ENCODE data around the gene GRPR.
"Not testable (repeated sequence)": the region's sequence is repeated elsewhere in the genome, so short reads cannot be mapped to it uniquely, and the experiment has no call there.

The GRPR gene

DNA sequence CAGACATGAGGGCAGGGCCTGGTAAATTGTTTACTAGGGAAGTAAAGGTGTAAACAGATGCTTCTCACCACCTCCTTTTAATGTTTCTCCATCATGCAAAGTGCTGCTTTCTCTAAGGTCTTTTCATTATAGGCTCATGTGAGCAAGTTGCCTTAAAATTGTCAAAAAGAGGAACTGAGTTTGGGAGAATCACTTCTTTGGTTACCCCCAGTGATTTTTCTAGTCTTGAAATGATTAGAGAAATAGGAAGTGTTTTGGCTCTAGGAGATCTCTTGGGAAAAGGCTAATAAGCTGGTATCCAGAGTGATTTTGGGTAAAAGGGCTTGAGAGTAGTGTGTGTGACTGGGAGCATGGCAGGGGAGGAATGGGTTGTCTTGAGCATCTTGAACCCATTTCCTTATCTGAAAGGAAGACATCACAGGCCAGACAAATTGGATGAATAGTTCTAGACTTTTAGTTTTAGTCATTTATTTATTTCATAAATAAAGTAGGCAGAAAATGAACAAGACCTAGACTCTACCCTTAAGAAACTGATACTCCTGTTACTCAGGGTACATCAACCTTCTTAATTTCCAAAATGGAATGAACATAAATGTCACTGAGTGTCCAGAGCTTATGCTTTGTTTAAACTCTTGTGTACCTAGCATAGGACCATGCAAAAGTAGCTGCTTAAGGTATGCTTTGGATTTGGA lies 14.2 kb downstream of the GRPR start:
- no peak for DNase-seq (ENCODE audit: low read depth)

DNA sequence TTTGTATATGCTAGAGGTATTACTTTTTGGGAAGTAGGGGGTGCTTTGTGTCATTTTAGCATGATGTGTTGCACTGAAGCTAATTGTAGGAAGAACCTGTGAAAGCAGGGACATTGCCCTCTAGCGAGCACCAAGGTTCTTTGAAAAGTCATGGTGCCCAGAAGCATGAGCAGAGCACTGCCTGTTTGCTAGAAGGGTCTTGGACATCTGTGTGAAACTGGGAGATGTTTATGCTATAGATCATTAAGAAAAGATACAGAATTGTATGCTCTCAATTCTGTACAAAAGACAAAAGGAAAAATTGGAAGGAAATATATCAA lies 14.7 kb downstream of the GRPR start:
- no peak for DNase-seq (ENCODE audit: low read depth)

DNA sequence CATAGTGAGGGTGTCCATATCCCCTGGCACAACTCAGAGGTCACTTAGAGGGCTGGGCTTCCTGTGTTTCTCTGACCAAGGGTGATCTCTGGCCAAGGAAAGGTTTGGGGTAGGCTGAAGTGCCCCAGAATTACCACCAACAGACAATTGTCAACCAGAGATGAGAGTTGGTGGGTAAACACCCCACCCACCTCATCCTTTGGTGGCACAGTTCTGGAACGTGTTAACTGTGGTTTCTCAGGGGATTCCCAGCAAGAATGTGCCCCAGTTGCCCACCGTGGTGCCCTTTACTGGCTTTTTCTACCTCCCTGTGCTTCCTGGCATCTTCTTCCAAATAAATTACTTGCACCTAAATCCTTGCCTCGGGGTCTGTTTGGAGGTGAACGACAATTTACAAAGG lies 17.1 kb downstream of the GRPR start:
- no peak for DNase-seq (ENCODE audit: low read depth)

DNA sequence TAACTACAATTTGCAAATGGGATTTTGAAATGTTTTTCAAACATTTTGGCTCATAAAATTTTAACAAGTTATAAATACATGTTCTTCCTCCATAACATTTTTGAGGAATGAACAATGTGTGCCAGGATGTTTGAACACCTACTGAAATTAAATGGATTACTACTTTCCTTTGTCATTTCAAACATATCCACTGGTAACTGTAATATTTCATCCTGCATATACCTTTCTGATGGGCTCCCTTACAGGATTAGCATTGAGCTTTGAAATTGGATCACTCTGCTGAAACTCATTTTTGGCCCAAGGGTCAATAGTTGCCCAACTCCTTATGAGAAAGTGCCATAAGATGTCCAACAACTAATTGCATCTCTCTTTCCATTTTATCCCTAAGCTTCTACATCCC lies 17.6 kb downstream of the GRPR start:
- no peak for DNase-seq (ENCODE audit: low read depth)

DNA sequence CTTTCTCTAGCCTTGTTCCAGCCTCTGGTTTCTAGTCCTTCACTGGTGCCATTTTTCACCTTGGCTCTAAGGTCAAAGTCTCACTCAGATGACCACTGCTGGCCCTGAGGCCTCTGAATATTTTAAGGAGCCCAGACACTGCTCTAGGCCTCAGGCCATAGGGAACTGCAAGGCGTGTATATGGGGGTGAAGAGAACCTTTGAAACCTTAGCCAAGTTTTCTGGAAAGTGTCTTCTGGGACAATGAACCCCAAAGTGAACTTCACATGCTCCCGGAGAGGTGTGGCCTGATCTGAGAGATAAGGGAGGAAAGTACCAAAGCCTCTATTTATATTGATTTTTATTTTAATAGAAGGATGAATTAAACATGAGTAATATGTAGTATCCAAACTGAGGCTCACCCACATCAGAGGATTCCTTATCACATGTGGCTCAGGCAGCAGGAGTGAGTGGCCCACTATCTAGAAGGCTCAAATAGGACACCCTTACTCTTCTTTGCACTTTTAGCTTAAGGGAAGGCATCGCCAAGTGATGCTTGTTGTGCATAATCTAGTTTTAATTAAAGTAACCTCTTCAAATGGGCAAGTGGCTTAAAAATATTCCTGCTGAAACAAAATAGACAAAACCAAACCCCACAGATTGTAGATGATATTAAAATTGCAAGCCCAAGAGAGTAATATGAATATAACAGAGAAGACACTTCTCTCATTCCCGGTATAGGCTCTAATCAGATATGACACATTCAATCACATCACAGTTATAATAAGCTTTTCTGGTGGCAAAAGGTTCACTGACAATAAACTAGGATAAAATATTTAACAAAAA lies 18.3 kb downstream of the GRPR start:
- no peak for DNase-seq (ENCODE audit: low read depth)

DNA sequence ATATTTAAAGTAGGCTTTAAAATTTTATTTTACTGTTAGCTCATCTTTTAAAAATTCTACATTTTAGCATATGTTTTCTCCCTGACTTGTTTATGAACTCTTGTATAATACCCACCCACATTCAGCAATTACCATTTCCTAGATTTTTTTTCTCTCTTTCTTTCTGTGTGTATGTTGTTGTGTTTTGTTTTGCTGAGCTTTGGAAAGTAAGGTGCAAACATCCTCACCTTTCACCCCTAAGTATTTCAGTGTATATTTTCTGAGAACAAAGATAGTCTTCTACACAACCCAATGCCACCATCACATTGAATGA lies 18.8 kb downstream of the GRPR start:
- no peak for DNase-seq (ENCODE audit: low read depth)

DNA sequence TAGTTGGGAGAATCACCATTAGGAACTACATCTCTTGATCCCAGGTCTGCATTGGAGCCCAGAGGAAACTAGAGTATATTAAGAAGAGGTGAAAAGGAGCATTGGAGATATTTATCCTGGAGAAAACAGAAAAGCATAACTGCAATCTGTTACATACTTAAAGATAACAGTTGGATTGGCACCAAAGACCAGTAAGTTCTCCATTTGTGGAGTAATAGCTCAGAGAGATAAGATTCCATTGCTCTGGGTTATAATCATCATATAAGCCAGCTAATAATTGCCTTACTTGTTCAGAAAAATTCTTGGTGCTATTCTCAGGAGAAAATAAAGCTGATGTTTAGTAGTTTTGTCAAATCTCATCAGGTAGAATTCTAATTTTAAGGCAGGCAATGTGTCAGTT lies 20.6 kb downstream of the GRPR start:
- DNase-seq (ENCODE audit: low read depth): no peak

DNA sequence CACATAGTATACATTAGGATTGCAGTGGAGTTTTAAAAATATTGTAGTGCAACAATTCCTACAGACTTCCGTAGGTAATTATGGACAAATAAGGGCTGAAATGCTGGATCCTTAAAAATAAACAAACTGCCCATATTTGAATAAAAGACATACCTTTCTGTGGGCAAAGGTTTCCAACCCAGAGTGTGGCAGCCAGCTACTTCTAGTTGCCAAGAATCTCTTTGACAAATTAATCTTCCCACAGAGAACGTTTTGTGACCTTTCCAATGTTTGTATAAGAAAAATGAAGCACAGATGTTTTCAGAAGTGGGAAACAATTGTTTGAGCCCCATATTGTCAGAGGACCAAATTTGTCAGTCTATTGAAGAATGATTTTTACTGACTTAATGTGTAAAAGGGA lies 21.1 kb downstream of the GRPR start:
- no peak for DNase-seq (ENCODE audit: low read depth)

DNA sequence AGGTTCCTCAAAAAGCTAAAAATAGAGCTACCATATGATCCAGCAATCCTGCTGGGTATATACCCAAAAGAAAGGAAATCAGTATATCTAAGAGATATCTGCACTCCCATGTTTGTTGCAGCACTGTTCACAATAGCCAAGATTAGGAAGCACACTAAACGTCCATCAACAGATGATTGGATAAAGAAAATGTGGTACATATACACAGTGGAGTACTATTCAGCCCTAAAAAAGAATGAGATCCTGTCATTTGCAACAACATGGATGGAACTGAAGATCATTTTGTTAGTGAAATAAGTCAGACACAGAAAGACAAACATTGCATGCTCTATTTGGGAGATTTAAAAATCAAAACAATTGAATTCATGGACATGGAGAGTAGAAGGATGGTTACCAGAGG lies 21.7 kb downstream of the GRPR start:
- not testable (repeated sequence) for DNase-seq (ENCODE audit: low read depth)

DNA sequence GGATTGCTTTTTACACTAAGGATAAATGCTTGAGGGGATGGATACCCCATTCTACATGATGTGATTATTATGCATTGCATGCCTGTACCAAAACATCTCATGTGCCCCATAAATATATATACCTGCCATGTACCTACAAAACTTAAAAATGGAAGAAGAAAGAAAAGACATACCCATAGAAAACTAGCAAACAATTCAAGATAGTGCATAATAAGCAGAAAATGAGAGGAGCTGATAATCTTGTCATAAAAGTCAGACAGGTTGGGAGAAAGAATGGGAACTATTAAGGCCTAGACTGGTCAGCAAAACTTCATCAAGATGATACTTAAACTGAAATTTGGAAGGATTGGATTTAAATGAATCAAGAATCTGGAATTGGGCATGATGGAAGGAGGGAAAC lies 22.3 kb downstream of the GRPR start:
- no peak for DNase-seq (ENCODE audit: low read depth)

DNA sequence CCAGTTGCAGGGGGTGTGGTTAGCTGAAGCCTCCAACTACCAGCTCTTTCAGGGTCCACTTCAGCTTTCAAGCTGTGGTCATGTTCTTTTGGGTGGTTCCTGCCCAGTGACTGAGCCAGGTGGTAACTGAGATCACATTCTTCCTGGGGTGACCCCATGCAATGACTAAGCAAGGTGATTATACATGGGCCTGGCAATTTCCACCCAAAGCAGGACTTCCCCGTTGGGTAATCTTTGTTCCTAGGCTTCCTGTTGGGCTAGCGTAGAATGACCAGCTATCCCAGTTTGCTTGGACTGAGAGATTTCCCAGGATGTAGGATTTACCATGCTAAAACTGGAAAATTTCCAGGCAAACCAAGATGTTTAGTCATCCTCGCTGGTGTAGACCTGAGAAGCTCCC lies 25.5 kb downstream of the GRPR start:
- no peak for DNase-seq (ENCODE audit: low read depth)

DNA sequence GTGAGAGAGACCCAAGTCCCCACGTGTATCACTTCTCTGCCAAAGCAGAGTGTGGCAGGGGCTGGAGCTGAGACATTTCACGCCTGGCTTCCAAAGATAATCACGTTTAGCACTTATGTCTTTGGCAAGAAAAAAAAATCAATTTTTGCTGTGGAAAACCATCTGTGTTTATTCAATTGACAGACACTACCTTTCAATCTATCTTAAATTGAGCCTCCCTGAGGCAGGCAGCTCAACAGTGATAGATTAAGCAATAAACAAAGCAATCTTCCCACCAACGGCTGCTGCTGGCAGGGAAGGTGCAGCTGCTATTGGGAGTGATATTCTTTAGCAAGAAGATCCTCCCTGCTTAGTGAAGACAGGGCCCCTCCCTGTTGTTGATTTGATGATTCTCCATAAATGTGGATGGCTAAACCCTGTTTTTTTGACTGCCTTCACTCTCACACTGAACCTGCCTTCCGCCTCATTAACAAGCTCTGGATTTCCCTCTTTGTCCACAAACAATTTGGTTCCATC lies 32.3 kb downstream of the GRPR start:
- DNase-seq (ENCODE audit: low read depth): no peak

DNA sequence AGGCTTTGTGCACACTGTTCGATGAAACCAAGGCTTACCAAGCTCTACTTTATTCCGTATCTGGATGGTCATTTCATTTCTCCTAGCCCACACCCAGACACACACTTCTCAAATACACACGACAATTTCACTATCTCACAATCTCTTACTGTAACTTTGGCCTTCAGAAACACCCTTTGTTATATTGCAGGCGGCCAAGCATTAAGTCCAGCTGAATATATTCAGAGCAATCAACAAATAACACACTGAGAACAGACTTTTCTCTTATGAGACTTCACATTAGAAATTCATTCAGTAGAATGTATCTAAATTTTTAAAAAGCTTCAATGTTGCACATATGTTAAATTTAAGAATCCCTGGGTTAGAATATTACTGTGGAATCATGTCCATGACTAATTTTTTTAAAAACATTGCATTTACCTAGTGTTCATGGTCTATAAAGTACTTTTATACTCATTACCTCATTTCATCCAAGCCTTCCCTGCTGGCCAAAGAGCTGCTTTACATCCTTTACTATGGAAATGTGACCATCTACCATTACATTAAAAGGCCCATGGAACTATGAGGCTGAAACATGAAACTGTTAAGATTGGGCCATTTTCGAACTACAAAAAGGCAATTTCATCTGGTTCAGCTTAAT lies 33.4 kb downstream of the GRPR start:
- DNase-seq (ENCODE audit: low read depth): no peak

DNA sequence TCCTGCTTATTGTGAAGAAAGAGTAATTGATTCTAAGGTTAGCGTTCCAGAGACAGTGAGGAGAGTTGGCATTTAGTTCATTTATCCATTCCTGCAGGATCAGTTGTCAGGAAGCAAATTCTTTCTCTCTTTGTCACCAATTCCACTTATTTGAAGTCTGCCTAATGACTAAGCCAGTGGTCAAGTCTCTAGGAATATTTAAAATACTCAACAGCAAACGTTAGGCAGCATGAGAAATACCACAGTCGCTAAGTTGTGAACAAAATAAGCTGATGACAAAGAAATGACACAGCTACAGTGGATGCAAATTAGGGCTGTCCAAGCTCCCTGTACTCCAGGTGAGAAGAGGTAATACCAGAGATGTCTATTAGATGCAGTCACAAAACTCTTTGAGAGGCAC lies 37.4 kb downstream of the GRPR start:
- peak; percentile 72 for DNase-seq (ENCODE audit: low read depth)

DNA sequence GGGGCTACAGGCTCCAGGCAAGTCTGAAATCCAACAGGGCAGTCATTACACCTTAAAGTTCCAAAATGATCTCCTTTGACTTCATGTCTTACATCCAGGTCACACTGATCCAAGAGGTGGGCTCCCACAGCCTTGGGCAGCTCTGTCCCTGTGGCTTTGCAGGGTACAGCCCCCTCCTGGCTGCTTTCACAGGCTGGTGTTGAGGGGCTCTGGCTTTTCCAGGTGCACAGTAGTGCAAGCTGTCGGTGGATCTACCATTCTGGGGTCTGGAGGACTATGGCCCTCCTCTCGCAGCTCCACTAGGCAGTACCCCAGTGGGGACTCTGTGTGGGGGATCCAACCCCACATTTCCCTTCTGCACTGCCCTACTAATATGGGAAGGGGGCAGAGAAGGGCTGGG lies 37.8 kb downstream of the GRPR start:
- DNase-seq (ENCODE audit: low read depth): not testable (repeated sequence)

DNA sequence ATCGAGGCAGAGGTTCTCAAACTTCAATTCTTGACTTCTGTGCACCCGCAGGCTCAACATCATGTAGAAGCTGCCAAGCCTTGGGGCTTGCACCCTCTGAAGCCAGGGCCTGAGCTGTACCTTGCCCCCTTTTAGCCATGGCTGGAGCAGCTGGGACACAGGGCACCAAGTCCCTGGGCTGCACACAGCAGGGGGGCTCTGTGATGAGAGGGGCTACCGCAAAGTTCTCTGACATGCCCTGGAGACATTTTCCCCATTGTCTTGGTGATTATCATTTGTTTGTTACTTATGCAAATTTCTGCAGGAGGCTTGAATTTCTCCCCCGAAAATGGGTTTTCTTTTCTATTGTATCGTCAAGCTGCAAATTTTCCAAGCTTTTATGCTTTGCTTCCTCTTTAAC lies 39.0 kb downstream of the GRPR start:
- no peak for DNase-seq (ENCODE audit: low read depth)

DNA sequence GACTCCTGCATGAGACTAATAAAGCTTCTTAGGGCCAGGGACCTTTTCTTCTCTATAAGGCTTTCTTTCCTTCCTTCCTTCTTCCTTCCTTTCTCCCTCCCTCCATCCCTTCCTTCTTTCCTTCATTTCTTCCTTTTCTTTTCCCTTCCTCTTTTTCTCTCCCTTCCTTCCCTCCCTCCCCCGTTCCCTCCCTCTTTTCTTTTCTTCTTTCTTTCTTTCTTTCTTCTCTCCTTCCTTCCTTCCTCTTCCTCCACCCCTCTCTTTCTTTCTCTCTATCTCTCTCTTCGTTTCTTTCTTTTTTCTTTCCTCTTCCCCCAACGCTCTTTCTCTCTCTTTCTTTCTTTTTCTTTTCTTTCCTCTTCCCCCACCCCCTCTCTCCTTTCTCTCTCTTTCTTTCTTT lies 41.4 kb downstream of the GRPR start:
- DNase-seq (ENCODE audit: low read depth): no peak

DNA sequence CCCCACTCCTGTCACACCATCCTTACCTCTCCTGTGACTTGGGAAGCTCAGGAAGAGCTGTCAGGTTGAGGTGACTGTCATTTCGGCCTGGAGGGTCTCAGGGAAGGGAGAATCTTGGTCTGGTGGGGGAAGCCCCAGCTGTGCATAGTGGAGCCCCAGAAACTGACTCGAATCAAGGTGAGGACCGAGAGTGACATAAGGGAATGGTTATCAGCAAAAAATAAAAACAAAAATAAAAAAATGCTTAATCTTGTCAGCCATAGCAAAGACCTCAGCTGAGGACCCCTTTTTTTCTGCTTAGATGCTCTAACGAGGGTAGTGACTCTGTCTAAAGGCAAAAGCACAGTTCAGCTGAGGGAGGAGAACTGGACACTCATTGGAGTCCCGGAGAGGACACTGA lies 43.8 kb downstream of the GRPR start, which contains the start of gene MAGEB17:
TSS of gene MAGEB17 (plus strand) at position 301 of the 400 bp plus-strand sequence. CDS start 2,902 bp downstream, outside the sequence.
- no peak for DNase-seq (ENCODE audit: low read depth)

DNA sequence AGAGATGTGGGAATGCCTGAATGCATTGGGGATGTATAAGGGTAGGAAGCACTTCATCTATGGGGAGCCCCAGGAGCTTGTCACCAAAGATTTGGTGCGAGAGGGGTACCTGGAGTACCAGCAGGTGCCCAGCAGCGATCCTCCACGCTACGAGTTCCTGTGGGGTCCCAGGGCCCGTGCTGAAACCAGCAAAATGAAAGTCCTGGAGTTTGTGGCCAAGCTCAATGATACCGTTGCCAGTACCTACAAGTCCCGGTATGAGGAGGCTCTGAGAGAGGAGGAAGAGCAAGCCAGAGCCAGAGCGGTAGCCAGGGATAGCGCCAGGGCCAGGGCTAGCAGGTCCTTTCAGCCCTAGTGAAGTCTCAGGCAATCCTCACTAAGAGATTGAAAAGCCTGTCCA lies 47.7 kb downstream of the GRPR start:
- no peak for DNase-seq (ENCODE audit: low read depth)

DNA sequence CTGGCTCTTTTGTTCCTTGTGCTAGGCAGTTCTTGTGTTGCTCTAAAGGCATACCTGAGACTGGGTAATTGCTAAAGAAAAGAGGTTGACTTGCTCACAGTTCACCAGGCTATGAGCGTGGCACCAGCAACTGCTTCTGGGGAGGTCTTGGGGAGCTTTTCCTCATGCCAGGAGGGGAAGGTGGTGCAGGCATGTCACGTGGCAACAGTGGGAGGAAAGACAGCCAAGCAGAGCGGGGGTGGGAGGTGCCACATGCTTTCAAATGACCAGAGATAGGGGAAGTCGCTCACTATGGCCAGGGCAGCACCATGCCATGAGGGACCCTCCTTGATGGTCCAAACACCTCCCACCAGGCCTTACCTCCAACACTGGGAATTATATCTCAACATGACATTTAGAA lies 48.6 kb downstream of the GRPR start:
- no peak for DNase-seq (ENCODE audit: low read depth)

DNA sequence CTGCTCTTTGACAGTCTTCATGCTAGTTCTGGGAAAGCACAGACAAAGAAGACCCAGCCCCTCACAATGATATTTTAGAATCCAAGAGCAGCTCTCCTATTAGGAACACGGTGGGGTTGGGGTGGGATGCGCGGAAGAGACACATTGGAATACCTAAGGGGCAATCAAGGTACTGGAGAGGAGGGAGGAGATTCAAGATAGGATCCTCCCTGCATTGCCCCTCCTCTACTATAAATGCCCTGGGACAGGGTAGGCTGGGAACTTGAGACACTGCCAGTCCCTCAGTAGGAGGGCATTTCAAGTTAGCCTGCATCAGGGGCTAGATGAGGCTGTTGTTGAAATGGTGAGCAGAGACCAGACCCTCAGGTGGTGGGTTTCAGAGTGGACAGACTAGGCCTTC lies 49.0 kb downstream of the GRPR start:
- DNase-seq (ENCODE audit: low read depth): no peak

DNA sequence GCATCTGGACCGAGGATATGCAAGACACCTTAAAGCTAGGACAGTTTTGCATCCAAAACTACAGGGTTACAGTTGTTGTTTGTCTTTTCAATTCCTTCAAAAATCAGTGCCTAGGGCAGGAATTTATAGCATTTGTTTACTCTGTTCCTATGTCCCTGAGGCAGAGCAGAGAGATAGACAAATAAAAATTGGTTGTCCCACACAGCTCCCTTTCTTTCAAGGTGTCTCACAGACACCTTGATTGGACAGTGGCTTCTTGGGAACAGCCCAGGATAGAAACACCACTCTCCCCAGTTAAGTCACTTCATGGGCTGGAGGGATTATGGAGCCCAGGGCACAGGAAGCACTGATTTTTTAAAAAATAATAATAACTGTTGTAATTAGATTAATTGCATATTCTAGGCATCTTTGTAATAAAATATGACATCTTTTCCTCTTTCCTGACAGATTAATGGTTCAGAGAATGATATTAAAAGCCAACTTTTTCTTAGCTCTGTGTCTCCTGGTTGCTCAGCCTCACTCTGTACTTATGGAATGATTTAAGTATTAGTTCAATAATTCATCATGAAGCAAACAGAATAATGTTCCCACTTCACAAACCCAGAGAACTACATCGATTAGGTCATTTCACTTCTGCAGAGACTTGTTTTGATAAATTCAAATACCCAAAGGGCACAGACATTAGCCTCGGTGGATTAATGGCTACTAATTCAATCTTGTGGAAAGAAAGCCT lies 52.1 kb downstream of the GRPR start:
- DNase-seq (ENCODE audit: low read depth): no peak

DNA sequence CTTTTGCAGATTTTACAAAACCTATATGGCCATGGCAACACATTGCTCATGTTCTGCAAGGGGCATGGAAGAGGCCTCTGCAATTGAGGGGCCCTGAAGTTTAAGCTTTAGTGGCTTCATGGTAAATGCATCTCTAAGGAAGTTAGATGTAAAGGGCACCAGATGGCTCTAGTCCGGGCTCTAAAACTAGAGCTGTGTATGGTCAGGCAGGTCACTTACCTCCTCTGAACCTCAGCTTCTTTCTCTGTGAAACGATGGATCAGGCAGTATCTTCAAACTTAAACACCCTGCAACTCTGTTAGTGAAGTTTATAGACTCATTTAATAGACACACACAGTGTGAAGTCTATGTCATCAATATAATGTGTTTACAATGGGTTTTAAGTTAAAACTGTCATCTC lies 53.9 kb downstream of the GRPR start:
- DNase-seq (ENCODE audit: low read depth): no peak
